G401 (cell line): ENCODE measurements around the gene IFITM1. TPM values are rescaled to one million over a fixed set of nuclear protein-coding genes. Genes with fewer than 3 reads are reported as not detected.
"Not testable (repeated sequence)": the region's sequence is repeated elsewhere in the genome, so short reads cannot be mapped to it uniquely, and the experiment has no call there.

Experiments used
- DNase-seq: peaks from one replicate; pipeline ENCODE4 v3.0.0-alpha.2; 2015; ENCODE audit warnings: low spot score
- in situ Hi-C: cut with HindIII; loops from 2 replicates; pipeline ENCODE4 v1.10.0; 2016; ENCODE audit warnings: low sequenced_read_pairs, mixed read lengths
- total RNA-seq: library from RNA; depleted of rRNA; stranded (reverse); fragments of >200 nt; shearing (Covaris generic); gene quantifications from 2 replicates; pipeline ENCODE4 v1.2.3, GENCODE V29; 2014

Gene IFITM1
- total RNA-seq, 1 experiment from 2014 or later, result 76.4 TPM

- in situ Hi-C loops, result no loop called here
- DNase-seq, result no peak
These were observed 8.0 kb upstream of the IFITM1 start for GRCh38 chr11:305844-306211.

- in situ Hi-C loops, result no loop called here
- no peak for DNase-seq
These were observed 7.0 kb upstream of the IFITM1 start for GRCh38 chr11:306645-307371.

DNA sequence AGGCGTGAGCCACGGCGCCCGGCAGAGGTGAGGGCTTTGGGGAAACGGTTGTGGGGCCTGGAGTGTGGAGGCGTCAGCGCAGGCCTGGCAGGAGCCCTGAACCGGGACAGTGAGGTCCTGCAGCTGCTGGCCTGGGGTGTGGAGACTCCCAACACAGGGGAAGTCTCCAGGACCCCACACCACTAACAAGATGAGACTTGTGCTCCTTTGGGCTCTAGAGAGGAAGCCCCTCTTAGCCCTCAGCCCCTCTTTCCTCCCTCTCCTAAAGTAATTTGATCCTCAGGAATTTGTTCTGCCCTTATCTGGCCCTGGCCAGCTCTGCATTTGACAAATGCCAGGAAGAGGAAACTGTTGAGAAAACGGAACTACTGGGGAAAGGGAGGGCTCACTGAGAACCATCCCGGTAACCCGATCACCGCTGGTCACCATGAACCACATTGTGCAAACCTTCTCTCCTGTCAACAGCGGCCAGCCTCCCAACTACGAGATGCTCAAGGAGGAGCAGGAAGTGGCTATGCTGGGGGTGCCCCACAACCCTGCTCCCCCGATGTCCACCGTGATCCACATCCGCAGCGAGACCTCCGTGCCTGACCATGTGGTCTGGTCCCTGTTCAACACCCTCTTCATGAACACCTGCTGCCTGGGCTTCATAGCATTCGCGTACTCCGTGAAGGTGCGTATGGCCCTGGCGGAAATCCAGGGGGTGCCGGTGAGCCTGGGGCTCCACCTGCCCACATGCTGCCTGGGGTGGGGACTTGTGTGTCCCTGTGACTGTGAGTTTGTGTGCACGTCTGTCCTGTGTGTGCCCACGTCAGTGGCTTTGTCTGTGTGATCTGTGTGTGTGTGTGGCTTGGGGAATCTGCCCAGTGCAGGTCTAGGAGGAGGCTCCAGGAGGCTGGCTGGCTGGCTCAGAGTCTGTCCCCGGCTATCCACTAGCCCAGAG lies 5.8 kb upstream of the IFITM1 start, which contains the start of gene IFITM2:
Gene IFITM2, plus strand, starts transcription at position 51 of the 943 bp plus-strand sequence. Its CDS starts 377 bp downstream, at position 428.
- in situ Hi-C loops, DNase-seq: not testable (repeated sequence)

- DNase-seq, in situ Hi-C loops: not testable (repeated sequence)
These were observed 4.8 kb upstream of the IFITM1 start for GRCh38 chr11:308740-309665.

DNA sequence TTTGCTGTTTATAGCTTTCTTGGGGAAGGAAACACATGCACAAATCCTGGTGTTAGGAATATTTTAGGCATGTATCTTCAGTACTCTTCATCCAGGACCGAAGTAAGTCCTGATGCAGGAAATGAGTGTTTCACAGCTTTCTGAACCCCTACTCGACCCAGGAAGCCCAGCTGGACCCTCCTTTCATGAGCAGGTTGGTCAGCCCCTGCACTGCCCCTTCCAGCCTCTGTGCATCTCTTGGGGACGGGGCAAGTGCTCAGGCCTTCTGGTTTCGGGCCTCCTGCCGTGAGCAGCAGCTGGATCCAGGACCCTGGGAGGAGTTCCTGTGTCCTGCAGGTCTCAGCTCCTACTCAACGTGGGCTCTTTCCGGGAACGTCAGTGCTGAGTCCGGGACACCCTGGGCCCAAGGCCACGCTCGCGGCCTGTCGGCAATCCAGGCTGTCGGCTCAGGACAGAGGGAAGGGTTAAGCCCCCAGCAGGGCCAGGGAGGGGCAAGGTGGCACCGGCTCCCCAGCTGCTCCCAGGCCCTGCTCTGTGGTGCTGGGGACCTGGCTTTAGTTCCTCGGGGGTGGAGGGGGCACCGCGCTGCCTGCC lies 3.8 kb upstream of the IFITM1 start:
- in situ Hi-C loops, result not testable (repeated sequence)

DNA sequence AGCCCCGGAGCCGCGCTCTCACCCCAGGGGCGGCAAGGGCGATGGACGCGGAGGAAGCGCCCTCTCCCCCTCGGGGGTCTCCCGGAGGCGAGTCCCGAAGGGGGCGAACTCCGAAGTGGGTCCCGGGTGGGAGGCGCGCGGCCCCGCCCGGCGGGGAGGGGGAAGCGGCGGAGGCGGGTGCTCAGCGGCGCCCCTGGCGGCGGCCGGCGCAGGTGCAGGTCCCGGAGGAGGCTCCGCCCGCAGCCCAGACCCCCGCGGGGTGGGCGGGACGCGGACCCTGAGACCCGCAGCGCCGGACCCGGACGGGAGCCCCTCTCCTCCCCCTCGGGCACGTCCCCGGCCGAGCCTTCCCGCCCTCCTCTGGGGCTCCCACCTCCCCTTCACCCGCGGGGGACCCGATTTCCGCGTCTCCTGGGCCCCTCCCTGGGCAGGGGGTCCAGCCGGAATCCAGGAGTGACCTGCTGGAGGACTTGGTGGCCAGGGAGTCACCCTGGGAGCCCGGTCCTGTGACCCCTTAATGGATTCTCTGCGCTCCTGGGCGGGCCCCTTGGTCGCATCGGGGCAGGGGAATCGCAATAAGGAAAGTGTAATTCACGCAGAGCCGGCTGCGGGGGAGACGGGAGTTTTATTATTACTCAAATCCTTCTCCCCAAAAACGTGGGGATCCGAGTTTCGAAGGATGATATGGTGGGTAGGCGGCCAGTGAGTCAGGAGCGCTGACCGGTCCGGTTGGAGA lies 2.7 kb upstream of the IFITM1 start:
- in situ Hi-C loops, result not testable (repeated sequence)

More for the DNA sequence above, 3.8 kb upstream of the IFITM1 start:
- not testable (repeated sequence) for DNase-seq

GRCh38 chr11:312092-312816 lies 1.6 kb upstream of the IFITM1 start:
- in situ Hi-C loops, result no loop called here
- no peak for DNase-seq

More for the DNA sequence above, 2.7 kb upstream of the IFITM1 start:
- DNase-seq, result not testable (repeated sequence)

GRCh38 chr11:313304-313786 lies 495 bp upstream of the IFITM1 start:
- in situ Hi-C loops, result no loop called here
- no peak for DNase-seq

DNA sequence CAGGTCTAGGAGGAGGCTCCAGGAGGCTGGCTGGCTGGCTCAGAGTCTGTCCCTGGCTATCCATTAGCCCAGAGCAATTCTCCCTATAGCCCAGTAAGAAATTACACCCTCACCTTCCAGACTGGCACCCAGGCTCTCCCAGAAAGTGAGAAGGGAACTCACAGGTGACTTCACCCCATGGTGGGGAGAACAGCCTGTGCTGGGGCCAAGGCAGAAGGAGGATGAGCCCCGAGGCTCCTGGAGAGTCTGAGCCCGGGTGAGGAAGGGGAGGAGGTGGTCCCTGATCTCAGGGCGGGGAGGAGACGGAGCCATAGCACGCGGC lies 675 bp downstream of the IFITM1 start:
- DNase-seq, in situ Hi-C loops: not testable (repeated sequence)

DNA sequence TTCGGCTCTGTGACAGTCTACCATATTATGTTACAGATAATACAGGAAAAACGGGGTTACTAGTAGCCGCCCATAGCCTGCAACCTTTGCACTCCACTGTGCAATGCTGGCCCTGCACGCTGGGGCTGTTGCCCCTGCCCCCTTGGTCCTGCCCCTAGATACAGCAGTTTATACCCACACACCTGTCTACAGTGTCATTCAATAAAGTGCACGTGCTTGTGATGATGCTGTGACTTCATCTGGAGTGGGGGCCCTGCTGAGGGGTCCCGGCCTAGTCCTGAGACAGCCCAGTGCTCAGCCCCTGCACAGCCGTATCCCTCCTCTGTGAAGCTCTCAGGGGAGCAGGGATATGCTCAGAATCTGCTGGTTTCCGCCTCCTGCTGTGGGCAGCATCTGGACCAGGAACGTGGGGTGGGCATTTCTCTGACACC lies 1.2 kb downstream of the IFITM1 start:
- in situ Hi-C loops, result no loop called here
- DNase-seq, result no peak

DNA sequence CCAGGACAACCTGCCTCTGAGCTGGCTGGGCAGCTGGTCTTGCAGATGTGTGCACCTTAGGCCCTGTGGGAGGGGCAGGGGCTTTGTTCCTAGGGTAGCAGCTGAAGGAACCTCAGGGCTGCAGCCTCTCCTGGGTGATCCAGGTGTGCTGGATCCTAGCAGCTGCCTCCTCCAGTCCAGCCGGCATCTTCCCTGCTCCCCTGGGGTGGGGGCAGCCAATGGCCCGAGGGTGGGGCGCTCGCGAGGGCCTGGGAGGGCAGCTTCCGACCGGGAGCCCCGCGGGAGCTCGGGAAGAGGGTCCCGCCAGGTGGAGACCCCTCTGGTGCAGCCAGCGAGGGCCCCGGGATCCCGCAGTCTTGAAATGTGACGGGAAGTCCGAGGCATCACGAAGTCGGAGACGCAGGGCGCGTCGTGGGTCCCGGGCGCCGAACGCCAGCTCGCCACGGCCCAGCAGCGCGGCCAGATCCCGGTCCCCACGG lies 1.7 kb downstream of the IFITM1 start:
- DNase-seq, result no peak
- in situ Hi-C loops, result no loop called here

DNA sequence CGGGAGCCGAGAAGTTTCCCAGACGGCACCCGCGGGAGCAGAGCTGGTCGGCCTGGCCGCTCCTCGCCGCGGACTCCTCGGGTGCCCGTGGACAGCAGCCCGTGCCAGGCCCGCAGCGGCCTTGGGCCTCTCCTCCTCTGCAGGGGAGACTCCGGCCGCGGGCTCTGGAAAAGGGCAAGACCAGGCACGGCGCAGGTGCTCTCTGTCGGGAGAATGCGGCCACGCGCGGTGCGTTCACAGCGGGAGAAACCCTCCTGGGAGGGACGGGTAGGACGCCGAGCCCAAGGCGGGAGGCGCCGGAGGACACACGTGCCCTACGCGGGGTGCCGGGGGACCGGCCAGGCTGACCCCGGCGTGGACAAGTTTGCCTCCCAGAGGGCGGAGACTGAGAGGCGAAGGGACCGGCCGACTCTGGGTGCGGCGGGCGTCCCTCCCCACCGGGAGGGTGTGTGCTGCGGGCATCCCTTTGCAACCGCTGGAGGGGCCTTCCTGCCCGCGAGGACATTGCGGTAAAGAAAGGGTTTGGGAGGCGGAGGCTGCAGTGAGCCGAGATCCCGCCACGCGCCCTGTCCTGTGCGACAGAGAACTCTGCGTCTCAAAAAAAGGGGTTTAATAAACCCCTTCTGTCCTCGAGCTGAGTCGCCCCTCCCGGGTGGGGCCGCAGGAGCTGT lies 2.3 kb downstream of the IFITM1 start:
- in situ Hi-C loops, result no loop called here
- no peak for DNase-seq

DNA sequence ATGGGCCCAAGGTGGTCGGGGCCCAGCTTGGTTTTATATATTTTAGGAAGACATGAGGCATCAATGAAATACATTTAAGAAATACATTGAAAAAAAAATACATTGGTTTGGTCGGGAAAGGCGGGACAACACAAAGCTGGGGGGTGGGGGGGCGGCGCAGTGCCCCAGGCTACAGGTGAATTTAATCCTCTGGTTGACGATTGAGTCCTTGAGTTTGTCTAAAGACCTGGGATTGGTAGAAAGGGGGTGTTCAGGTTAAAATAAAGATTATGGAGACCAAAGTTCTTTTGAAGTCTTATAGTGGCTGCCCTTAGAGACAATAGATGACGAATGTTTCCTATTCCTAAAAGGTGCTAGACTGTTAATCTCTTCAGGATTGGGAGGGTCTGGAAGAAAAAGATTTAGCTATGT lies 3.1 kb downstream of the IFITM1 start:
- DNase-seq, result no peak
- in situ Hi-C loops, result no loop called here

DNA sequence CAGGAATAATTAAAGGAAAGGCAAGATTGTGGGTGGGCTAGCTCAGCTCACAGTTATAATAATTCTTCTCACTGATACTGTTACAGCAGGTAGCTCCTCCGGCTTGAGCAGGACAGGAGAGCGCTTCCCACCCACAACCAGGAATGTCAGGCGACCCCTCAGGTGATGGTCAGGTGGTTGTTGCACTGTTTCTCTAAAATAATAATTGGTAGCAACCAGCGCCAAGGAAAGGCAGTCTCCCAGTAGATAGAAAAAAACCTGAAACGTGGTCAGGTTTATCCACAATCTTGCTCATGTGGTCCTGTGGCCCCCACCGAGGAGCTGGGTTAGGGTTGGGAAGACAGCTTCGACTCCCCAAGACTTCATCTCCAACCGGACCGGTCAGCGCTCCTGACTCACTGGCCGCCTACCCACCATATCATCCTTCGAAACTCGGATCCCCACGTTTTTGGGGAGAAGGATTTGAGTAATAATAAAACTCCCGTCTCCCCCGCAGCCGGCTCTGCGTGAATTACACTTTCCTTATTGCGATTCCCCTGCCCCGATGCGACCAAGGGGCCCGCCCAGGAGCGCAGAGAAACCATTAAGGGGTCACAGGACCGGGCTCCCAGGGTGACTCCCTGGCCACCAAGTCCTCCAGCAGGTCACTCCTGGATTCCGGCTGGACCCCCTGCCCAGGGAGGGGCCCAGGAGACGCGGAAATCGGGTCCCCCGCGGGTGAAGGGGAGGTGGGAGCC lies 4.0 kb downstream of the IFITM1 start:
- DNase-seq, in situ Hi-C loops: not testable (repeated sequence)

GRCh38 chr11:318405-319120 lies 4.7 kb downstream of the IFITM1 start:
- DNase-seq, in situ Hi-C loops: not testable (repeated sequence)
